ENCODE measurements around the gene TMIE. TPM values are rescaled to one million over a fixed set of nuclear protein-coding genes. Genes with fewer than 3 reads are reported as not detected.

The TMIE gene
- 0.07 to 0.17 TPM (median 0.12 TPM) in 5 replicates for total RNA-seq (2022; extraction: Qiagen RNA extraction)

GRCh38 chr3:46701181-46701939, at the start of gene TMIE:
Gene TMIE (plus strand): TSS chr3:46701392. CDS start chr3:46701488, 96 bp downstream.

GRCh38 chr3:46693038-46693891, 7.9 kb upstream of the TMIE start, which contains the start of gene ALS2CL:
Gene ALS2CL (minus strand): TSS chr3:46693679. CDS start chr3:46689440, 4,239 bp downstream.

GRCh38 chr3:46717447-46718231, 16.4 kb downstream of the TMIE start, which contains the start of gene PRSS50:
Gene PRSS50 (minus strand): TSS chr3:46717869. CDS start chr3:46717824, 45 bp downstream.

Other genes starting within 250 kb of the TMIE start
- not detected in 5 replicates for gene LTF, start 236.5 kb upstream of the TMIE start, total RNA-seq (2022; extraction: Qiagen RNA extraction)
- gene RTP3, start 203.4 kb upstream of the TMIE start, total RNA-seq (2022; extraction: Qiagen RNA extraction): not detected in 5 replicates
- not detected in 5 replicates for gene LRRC2, start 135.1 kb upstream of the TMIE start, total RNA-seq (2022; extraction: Qiagen RNA extraction)
- gene FAM240A, start 88.9 kb upstream of the TMIE start, total RNA-seq (2022; extraction: Qiagen RNA extraction): not detected in 5 replicates
- 5.1 to 8.7 TPM (median 7.0 TPM) in 5 replicates for gene ALS2CL, start 7.7 kb upstream of the TMIE start, total RNA-seq (2022; extraction: Qiagen RNA extraction)
- not detected in 5 replicates for gene PRSS50, start 16.5 kb downstream of the TMIE start, total RNA-seq (2022; extraction: Qiagen RNA extraction)
- 0.07 to 0.12 TPM (median 0.10 TPM) in 3 of 5 replicates, not detected in the others for gene MYL3, start 162.1 kb downstream of the TMIE start, total RNA-seq (2022; extraction: Qiagen RNA extraction)
- gene PTH1R, start 176.3 kb downstream of the TMIE start, total RNA-seq (2022; extraction: Qiagen RNA extraction): 0.72 to 2.3 TPM (median 1.4 TPM) in 5 replicates